ENCODE results near the gene ERVFRD-1. TPM values are rescaled to one million over a fixed set of nuclear protein-coding genes. Genes with fewer than 3 reads are reported as not detected.
A peak's percentile ranks its signal among the peaks of the same experiment; 100 is the strongest.

Gene ERVFRD-1
- total and polyA plus RNA-seq, 2 experiments from 2014 or later: 0.06 TPM; not detected in 1

DNA sequence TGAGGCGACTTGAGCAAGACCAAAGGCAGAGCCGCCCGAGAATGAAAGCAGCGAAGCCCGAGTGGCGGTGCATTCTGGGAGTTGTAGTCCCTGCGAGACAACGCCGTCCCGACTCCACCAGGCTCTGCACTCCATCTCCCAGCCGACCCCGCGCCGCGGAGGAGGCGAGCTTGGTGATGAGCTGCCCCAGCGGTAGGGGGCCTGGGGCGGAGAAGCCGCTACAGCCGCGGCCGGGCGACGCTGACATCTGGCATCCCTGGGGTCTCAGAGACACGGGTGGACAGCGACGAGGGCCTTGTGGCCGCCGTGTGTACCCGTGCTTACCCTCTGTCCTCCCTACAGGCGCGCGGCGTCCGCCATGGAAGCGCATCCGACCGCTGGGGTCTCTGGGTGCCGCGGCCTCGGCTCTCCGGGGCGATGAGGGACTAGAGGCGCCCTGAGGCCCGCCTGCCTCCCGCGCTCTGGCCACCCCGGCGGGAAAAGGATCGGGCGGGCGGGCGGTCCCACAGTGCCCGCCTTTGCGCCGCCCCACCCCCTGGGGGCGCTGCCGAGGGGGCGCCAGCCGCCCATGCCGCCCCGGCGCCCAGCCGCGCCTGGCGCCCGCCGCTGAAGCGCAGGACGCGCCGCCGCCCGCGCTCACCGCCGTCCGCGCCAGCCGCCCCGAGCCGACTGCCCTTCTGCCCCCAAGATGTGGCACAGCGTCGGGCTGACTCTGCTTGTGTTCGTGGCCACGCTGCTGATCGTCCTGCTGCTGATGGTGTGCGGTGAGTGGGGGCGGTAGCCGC, 17.7 kb downstream of the ERVFRD-1 start, which contains the start of gene SMIM13 (continued):
- TF ChIP-seq, protein P1, sequence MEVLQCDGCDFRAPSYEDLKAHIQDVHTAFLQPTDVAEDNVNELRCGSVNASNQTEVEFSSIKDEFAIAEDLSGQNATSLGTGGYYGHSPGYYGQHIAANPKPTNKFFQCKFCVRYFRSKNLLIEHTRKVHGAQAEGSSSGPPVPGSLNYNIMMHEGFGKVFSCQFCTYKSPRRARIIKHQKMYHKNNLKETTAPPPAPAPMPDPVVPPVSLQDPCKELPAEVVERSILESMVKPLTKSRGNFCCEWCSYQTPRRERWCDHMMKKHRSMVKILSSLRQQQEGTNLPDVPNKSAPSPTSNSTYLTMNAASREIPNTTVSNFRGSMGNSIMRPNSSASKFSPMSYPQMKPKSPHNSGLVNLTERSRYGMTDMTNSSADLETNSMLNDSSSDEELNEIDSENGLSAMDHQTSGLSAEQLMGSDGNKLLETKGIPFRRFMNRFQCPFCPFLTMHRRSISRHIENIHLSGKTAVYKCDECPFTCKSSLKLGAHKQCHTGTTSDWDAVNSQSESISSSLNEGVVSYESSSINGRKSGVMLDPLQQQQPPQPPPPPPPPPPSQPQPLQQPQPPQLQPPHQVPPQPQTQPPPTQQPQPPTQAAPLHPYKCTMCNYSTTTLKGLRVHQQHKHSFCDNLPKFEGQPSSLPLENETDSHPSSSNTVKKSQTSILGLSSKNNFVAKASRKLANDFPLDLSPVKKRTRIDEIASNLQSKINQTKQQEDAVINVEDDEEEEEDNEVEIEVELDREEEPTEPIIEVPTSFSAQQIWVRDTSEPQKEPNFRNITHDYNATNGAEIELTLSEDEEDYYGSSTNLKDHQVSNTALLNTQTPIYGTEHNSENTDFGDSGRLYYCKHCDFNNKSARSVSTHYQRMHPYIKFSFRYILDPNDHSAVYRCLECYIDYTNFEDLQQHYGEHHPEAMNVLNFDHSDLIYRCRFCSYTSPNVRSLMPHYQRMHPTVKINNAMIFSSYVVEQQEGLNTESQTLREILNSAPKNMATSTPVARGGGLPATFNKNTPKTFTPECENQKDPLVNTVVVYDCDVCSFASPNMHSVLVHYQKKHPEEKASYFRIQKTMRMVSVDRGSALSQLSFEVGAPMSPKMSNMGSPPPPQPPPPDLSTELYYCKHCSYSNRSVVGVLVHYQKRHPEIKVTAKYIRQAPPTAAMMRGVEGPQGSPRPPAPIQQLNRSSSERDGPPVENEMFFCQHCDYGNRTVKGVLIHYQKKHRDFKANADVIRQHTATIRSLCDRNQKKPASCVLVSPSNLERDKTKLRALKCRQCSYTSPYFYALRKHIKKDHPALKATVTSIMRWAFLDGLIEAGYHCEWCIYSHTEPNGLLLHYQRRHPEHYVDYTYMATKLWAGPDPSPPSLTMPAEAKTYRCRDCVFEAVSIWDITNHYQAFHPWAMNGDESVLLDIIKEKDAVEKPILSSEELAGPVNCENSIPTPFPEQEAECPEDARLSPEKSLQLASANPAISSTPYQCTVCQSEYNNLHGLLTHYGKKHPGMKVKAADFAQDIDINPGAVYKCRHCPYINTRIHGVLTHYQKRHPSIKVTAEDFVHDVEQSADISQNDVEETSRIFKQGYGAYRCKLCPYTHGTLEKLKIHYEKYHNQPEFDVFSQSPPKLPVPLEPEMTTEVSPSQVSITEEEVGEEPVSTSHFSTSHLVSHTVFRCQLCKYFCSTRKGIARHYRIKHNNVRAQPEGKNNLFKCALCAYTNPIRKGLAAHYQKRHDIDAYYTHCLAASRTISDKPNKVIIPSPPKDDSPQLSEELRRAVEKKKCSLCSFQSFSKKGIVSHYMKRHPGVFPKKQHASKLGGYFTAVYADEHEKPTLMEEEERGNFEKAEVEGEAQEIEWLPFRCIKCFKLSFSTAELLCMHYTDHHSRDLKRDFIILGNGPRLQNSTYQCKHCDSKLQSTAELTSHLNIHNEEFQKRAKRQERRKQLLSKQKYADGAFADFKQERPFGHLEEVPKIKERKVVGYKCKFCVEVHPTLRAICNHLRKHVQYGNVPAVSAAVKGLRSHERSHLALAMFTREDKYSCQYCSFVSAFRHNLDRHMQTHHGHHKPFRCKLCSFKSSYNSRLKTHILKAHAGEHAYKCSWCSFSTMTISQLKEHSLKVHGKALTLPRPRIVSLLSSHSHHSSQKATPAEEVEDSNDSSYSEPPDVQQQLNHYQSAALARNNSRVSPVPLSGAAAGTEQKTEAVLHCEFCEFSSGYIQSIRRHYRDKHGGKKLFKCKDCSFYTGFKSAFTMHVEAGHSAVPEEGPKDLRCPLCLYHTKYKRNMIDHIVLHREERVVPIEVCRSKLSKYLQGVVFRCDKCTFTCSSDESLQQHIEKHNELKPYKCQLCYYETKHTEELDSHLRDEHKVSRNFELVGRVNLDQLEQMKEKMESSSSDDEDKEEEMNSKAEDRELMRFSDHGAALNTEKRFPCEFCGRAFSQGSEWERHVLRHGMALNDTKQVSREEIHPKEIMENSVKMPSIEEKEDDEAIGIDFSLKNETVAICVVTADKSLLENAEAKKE (CRISPR knock-in tag; IDR thresholded peaks at IDR 0.05): no peak
- TF ChIP-seq JUNB (IDR thresholded peaks at IDR 0.05; ENCODE audit: unreplicated experiment) (no peak), ZNF114 (CRISPR knock-in tag; IDR thresholded peaks at IDR 0.05) (no peak), STAT1 (IDR thresholded peaks at IDR 0.05; ENCODE audit: unreplicated experiment) (no peak)
- TF ChIP-seq, protein P2, sequence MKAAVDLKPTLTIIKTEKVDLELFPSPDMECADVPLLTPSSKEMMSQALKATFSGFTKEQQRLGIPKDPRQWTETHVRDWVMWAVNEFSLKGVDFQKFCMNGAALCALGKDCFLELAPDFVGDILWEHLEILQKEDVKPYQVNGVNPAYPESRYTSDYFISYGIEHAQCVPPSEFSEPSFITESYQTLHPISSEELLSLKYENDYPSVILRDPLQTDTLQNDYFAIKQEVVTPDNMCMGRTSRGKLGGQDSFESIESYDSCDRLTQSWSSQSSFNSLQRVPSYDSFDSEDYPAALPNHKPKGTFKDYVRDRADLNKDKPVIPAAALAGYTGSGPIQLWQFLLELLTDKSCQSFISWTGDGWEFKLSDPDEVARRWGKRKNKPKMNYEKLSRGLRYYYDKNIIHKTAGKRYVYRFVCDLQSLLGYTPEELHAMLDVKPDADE (IDR thresholded peaks at IDR 0.05): peak; percentile 88

DNA sequence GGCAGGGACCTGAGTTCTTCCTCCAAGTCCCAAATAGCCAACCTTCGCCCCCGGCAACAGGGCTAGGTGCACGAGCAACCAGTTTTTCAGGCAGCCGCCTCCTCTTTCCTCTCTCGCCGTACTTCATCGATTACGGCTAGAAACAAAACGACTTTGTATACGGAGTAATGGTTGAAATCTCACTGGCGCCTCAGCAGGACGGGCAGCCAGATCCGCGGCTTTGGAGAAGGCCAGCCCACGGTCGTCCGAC, 18.2 kb downstream of the ERVFRD-1 start:
- H3K27ac Mint-ChIP-seq: peak overlapping the region; percentile 94

More for the DNA sequence above, 18.2 kb downstream of the ERVFRD-1 start:
- peak overlapping the region; percentile 83 for H3K4me3 ChIP-seq
- Mint-ChIP-seq H3K4me1 (peaks cover 19% of the 10 kb centered on the region), H3K9me3 (no peaks in the 10 kb centered on the region), H3K27me3 (ENCODE audit: insufficient read depth, low read depth, poor library complexity) (peaks cover 3% of the 10 kb centered on the region), H3K36me3 (ENCODE audit: low read depth) (peaks cover 3% of the 10 kb centered on the region; the same call in 2 of the 3 replicates), H3K4me3 (peak overlapping the region; percentile 81)
- peak overlapping the region; percentile 86 for H3K27ac ChIP-seq (ENCODE audit: low read depth)
- H3F3A ChIP-seq (replicated peaks; ENCODE audit: low read depth): no peaks in the 10 kb centered on the region; the same call in 1 of the 2 replicates
- H2AFZ ChIP-seq: peak overlapping the region; percentile 84; the same call in 1 of the 2 replicates
- H3K4me2 ChIP-seq: peak overlapping the region; percentile 86
- no peak for DNase-seq (ENCODE audit: low spot score)
- H3K36me3 ChIP-seq (ENCODE audit: insufficient read depth): no peaks in the 10 kb centered on the region
- ATAC-seq: peak; percentile 14; the same call in 2 of the 3 replicates
- peaks cover 2% of the 10 kb centered on the region for H3K9me2 ChIP-seq (ENCODE audit: insufficient read depth)
- H3K27me3 ChIP-seq (ENCODE audit: insufficient read depth): no peaks in the 10 kb centered on the region
- H4K20me1 ChIP-seq (replicated peaks; ENCODE audit: insufficient read depth): 0 out of 2 replicates have a peak, but pooled peaks cover 12% of the 10 kb centered on the region
- TF ChIP-seq POLR2AphosphoS5 (IDR thresholded peaks at IDR 0.05; ENCODE audit: low read depth): peak; percentile 79
- TF ChIP-seq ZNF331 (CRISPR knock-in tag; IDR thresholded peaks at IDR 0.05; ENCODE audit: low read depth): no peak
- peaks cover 42% of the 10 kb centered on the region for H3K79me2 ChIP-seq (replicated peaks; ENCODE audit: insufficient read depth)
- H3K4me1 ChIP-seq (ENCODE audit: insufficient read depth): peaks cover 17% of the 10 kb centered on the region
